SH-SY5Y (cell line): Measurements from ENCODE around the gene SLC35E3.

ENCODE experiments used
- GATA2 ChIP-seq: IDR thresholded peaks from 2 replicates; pipeline ENCODE4 v1.6.1; 2011; ENCODE audit warnings: mild to moderate bottlenecking, low read depth, low read length
- GATA3 ChIP-seq: IDR thresholded peaks from 2 replicates; pipeline ENCODE4 v1.6.1; 2011; ENCODE audit warnings: low read depth, mild to moderate bottlenecking, low read length, moderate library complexity

The SLC35E3 gene

GRCh38 chr12:68813242-68813593, 67.2 kb downstream of the SLC35E3 start:
- TF ChIP-seq GATA2, result no peak
- no peak for TF ChIP-seq GATA3

DNA sequence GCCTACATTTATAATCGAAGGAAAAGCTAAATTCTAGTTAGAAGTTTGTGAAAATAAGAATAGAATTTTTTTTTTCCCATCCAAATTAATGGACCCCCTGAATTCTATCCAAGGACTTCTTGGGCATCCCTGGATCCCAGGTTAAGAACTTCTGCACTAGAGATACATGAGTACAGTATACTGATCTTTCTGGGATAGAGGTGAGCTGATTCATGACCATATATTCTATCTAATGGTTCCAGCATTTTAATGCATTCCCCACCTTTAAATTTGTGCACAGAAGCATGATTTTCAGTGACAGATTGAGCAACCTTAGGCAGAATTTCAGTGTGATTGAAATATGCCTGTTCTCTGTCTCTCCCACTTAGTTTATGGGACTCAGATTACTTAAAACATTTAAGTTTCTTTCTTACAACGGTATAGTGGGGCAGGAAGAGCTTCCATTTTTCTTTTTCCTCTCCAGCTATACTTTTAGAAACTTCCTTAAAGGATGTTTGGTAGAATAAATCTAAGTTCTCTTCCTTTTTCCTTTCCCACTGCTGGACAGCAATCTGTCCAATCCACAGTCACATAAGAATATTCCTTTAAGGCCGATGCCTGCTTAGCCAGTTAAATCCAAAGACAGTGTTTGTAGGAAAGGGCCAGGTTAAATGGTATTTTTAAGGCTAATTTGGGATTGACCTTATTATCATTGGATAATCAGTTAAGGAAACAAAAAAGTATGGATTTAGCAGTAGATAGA, 68.7 kb downstream of the SLC35E3 start:
- TF ChIP-seq GATA3, result no peak
- TF ChIP-seq GATA2, result no peak

- TF ChIP-seq GATA2 (no peak), GATA3 (no peak)
Measured at GRCh38 chr12:68815232-68815927, 69.4 kb downstream of the SLC35E3 start.

- TF ChIP-seq GATA3 (no peak), GATA2 (no peak)
Measured at GRCh38 chr12:68815928-68816800, 70.2 kb downstream of the SLC35E3 start.

DNA sequence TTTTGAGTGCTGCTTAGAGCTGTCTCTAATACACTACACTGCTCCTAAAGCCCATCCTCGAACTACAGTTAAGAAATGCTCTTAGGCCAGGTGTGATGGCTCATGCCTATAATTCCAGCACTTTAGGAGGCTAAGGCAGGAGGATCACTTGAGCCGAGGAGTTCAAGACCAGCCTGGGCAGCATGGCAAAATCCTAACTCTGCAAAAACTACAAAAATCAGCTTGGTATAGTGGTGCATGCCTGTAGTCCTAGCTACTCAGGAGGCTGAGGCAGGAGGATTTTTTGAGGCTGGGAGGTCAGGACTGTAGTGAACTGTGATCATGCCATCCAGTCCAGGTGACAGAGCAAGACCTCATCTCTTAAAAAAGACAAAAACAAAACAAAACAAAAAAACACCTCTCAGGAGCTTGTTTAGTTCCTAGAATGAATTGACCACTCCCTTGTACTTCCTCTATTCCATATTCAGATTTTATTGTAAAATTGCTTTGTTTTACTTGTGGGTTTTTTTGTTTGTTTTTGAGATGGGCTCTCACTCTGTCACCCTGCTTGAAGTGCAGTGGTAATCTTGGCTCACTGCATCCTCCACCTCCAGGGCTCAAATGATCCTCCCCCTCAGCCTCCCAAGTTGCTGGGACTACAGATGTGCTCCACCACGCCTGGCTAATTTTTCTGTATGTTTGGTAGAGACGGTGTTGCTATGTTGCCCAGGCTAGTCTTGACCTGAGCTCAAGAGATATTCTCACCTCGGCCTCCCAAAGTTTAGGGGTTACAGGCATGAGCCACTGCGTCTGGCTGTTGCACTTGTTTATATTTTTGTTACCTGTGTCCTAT, 75.6 kb downstream of the SLC35E3 start:
- TF ChIP-seq GATA3 (no peak), GATA2 (no peak)

GRCh38 chr12:68823696-68824095, 77.7 kb downstream of the SLC35E3 start:
- TF ChIP-seq GATA3 (no peak), GATA2 (no peak)

- TF ChIP-seq GATA2 (no peak), GATA3 (no peak)
Measured at GRCh38 chr12:68824131-68824530, 78.2 kb downstream of the SLC35E3 start.

GRCh38 chr12:68824597-68825250, 78.7 kb downstream of the SLC35E3 start:
- TF ChIP-seq GATA2 (no peak), GATA3 (no peak)

DNA sequence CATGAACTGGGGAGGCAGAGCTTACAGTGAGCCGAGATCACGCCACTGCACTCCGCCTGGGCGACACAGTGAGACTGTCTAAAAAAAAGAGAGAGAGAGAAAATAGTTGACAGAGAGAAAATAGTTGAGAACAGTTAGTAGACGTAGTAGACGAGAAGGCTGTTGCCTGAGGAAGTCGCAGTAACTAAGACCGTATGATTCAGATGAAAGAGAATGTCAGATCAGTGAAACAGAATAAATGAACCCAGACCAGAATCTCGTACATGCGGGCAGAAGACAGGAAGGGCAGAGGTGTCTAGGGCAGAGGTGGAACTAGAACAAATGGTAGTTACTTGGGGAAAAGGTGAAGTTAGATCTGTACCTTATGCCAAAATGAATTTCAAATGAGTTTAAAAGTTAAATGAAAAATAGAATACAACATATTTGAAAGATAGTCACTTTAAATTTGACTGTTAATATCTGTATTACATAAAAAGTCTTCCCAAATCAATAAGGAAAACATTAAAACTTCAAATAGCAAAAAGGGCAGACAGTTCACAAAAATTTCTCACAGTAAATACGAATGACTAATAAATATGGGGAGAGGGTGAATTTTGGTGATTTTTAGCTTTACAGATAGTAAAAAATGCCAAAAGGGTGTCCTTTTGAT, 79.7 kb downstream of the SLC35E3 start:
- no peak for TF ChIP-seq GATA3
- TF ChIP-seq GATA2, result no peak

DNA sequence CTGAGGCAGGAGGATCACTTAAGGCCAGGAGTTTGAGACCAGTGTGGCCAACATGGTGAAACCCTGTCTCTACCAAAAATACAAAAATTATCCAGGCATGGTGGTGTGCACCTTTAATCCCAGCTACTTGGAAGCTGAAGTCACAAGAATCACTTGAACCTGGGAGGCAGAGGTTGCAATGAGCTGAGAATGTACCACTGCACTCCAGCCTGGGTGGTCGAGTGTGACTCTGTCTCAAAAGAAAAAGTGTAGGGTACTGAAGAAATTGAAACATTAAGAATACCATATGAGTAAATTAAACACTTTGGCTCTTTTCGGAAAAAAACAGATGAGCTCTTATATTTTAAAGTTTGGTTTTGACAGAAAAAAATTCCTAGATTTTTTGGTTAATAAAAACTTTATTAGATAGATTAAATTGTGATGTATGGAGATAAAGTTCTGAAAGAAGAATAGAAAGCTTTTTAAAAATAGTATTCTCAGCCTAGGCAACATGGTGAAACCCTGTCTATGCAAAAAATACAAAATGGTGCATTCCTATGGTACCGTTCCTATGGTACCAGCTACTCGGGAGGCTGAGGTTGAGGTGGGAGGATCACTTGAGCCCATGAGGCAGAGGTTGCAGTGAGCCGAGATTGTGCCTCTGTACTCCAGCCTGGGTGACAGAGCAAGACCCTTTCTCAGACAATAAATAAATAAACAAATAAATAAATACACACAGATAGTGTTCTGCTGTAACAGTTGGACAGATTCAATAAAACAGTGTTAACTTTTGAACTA, 82.1 kb downstream of the SLC35E3 start:
- TF ChIP-seq GATA2 (no peak), GATA3 (no peak)

DNA sequence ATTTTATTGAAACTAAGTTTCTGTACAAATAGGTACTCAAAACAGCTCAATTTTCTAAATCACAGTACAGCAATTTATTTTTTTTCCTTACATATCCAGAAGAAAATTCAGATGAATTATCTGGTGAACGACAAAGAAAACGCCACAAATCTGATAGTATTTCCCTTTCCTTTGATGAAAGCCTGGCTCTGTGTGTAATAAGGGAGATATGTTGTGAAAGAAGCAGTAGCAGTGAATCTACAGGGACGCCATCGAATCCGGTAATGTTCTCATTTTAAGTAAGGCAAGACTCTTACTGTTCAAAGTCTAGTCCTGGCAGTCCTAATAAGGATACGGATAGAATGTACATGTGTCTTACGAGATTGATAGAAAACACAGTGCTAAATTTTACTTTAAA, 82.7 kb downstream of the SLC35E3 start:
- TF ChIP-seq GATA2, result no peak
- TF ChIP-seq GATA3, result no peak
